K562 (cell line): ENCODE data around the gene NFIC. TPM values are rescaled to one million over a fixed set of nuclear protein-coding genes. Genes with fewer than 3 reads are reported as not detected.
A peak's percentile ranks its signal among the peaks of the same experiment; 100 is the strongest.

Source experiments
- ARNT ChIP-seq, 2 experiments: fragments of 450-650 bp; IDR thresholded peaks; 2 replicates each; pipeline ENCODE4 v1.6.1; 2016; ENCODE audit warnings: mild to moderate bottlenecking in 1 of 2
- ELK3 ChIP-seq: fragments of 450-650 bp; formaldehyde crosslinking; IDR thresholded peaks from 2 replicates; pipeline ENCODE4 v1.4.0; 2020; ENCODE audit warnings: mild to moderate bottlenecking
- FOXA3 ChIP-seq, 2 experiments: fragments of 450-650 bp in 1 of 2; sonication (generic) in 1 of 2; formaldehyde crosslinking; IDR thresholded peaks in 1 of 2; conservative IDR thresholded peaks in 1 of 2; 2 replicates each; pipeline versions ENCODE4 v1.4.0 to v1.8.0; 2020 to 2022; ENCODE audit warnings: mild to moderate bottlenecking in 2 of 2, missing genetic modification reagents in 1 of 2
- HDAC2 ChIP-seq: fragments of 450-650 bp; IDR thresholded peaks from 2 replicates; pipeline ENCODE4 v1.6.1; 2016; ENCODE audit warnings: mild to moderate bottlenecking
- HMG20B ChIP-seq: fragments of 250-450 bp; sonication (Bioruptor Pico); IDR thresholded peaks from 2 replicates; pipeline ENCODE4 v1.5.0; 2021; ENCODE audit warnings: mild to moderate bottlenecking
- KAT7 ChIP-seq: sonication (generic); formaldehyde crosslinking; IDR thresholded peaks from 2 replicates; pipeline ENCODE4 v1.8.0; 2022; ENCODE audit warnings: missing genetic modification reagents, mild to moderate bottlenecking, borderline replicate concordance
- KLF10 ChIP-seq: fragments of 250-450 bp; sonication (Bioruptor Pico); IDR thresholded peaks from 2 replicates; pipeline ENCODE4 v1.6.1; 2021; ENCODE audit warnings: matching md5 sums
- LARP7 ChIP-seq: fragments of 450-650 bp; IDR thresholded peaks from 2 replicates; pipeline ENCODE4 v1.6.1; 2016
- MAFG ChIP-seq: fragments of 450-650 bp; conservative IDR thresholded peaks from 2 replicates; pipeline ENCODE4 v1.6.1; 2016; ENCODE audit warnings: missing genetic modification characterization, missing compliant biosample characterization
- MITF ChIP-seq: IDR thresholded peaks from 2 replicates; pipeline ENCODE4 v1.6.1; 2014; ENCODE audit warnings: antibody characterized with exemption
- NCOR1 ChIP-seq: fragments of 450-650 bp; IDR thresholded peaks from 2 replicates; pipeline ENCODE4 v1.6.1; 2016; ENCODE audit warnings: mild to moderate bottlenecking, moderate library complexity
- NFATC3 ChIP-seq: fragments of 450-650 bp; IDR thresholded peaks from 2 replicates; pipeline ENCODE4 v1.6.1; 2017; ENCODE audit warnings: mild to moderate bottlenecking
- TAF15 ChIP-seq: fragments of 200-400 bp; formaldehyde crosslinking; IDR thresholded peaks from 2 replicates; pipeline ENCODE4 v1.6.1; 2017; ENCODE audit warnings: mild to moderate bottlenecking, low read depth, low read length, moderate library complexity
- ZBED1 ChIP-seq: IDR thresholded peaks from 2 replicates; pipeline ENCODE4 v1.6.1; 2014
- ZBTB8A ChIP-seq: fragments of 450-650 bp; IDR thresholded peaks from 2 replicates; pipeline ENCODE4 v1.6.1; 2018; ENCODE audit warnings: mild to moderate bottlenecking, moderate library complexity; ENCODE audit not compliant: partially characterized antibody
- ZEB2 ChIP-seq: fragments of 450-650 bp; IDR thresholded peaks from 2 replicates; pipeline ENCODE4 v1.6.1; 2016
- ZFP91 ChIP-seq: sonication (generic); formaldehyde crosslinking; IDR thresholded peaks from 2 replicates; pipeline ENCODE4 v1.8.0; 2022; ENCODE audit warnings: mild to moderate bottlenecking, missing genetic modification reagents
- ZKSCAN1 ChIP-seq: fragments of 150-350 bp; IDR thresholded peaks from 2 replicates; pipeline ENCODE4 v1.6.1; 2016; ENCODE audit warnings: low read depth, low read length
- ZNF184 ChIP-seq: sonication (generic); formaldehyde crosslinking; IDR thresholded peaks from 2 replicates; pipeline ENCODE4 v1.5.0; 2020; ENCODE audit warnings: missing genetic modification reagents
- ZNF3 ChIP-seq: fragments of 250-450 bp; sonication (Bioruptor Pico); IDR thresholded peaks from 2 replicates; pipeline ENCODE4 v1.5.0; 2021; ENCODE audit warnings: mild to moderate bottlenecking, moderate library complexity
- ZNF444 ChIP-seq: fragments of 250-450 bp; sonication (Bioruptor Pico); IDR thresholded peaks from 2 replicates; pipeline ENCODE4 v1.4.0; 2020; ENCODE audit warnings: mild to moderate bottlenecking, moderate library complexity
- ZNF561 ChIP-seq: fragments of 450-650 bp; formaldehyde crosslinking; conservative IDR thresholded peaks from 2 replicates; pipeline ENCODE4 v1.4.0; 2020; ENCODE audit warnings: mild to moderate bottlenecking, moderate library complexity
- polyA plus RNA-seq, 8 experiments: library from polyadenylated mRNA; depleted of rRNA in 4 of 8; stranded (reverse) in 5 of 8; unstranded in 3 of 8; fragments of >200 nt; fragmentation: Nextera tagmentation in 2 of 8; fragmentation: Illumina TruSeq in 1 of 8; extraction: Ambion mirVana in 2 of 8; extraction: Trizol in 1 of 8; gene quantifications; 2 replicates each; pipeline versions ENCODE4 v1.2.1 to v1.2.3, GENCODE V29; 2011 to 2014; ENCODE audit warnings: inconsistent platforms in 1 of 8, missing spikeins in 1 of 8
- total RNA-seq, 7 experiments: library from RNA; depleted of rRNA in 6 of 7; stranded (reverse); fragments of >200 nt in 6 of 7; fragmentation: Illumina TruSeq in 2 of 7; extraction: Trizol in 2 of 7; gene quantifications; 2 replicates each; pipeline versions ENCODE4 v1.2.1 to v1.2.3, GENCODE V29; 2011 to 2021; ENCODE audit warnings: low replicate concordance in 1 of 7
- TF ChIP-seq, protein P1 (sequence below): fragments of 200-800 bp; sonication (Bioruptor generic); IDR thresholded peaks from 2 replicates; pipeline ENCODE4 v1.6.1; 2017; ENCODE audit warnings: missing genetic modification characterization, missing compliant biosample characterization
- TF ChIP-seq, protein P2 (sequence below): sonication (generic); formaldehyde crosslinking; IDR thresholded peaks from 2 replicates; pipeline ENCODE4 v1.8.0; 2022; ENCODE audit warnings: mild to moderate bottlenecking, missing genetic modification reagents

The NFIC gene
- total and polyA plus RNA-seq, 9 of the 15 experiments (the other 6 are each of a cell fraction or from before 2014, with no cell fraction given) = 0.71 to 62.1 (median 6.9) TPM

DNA sequence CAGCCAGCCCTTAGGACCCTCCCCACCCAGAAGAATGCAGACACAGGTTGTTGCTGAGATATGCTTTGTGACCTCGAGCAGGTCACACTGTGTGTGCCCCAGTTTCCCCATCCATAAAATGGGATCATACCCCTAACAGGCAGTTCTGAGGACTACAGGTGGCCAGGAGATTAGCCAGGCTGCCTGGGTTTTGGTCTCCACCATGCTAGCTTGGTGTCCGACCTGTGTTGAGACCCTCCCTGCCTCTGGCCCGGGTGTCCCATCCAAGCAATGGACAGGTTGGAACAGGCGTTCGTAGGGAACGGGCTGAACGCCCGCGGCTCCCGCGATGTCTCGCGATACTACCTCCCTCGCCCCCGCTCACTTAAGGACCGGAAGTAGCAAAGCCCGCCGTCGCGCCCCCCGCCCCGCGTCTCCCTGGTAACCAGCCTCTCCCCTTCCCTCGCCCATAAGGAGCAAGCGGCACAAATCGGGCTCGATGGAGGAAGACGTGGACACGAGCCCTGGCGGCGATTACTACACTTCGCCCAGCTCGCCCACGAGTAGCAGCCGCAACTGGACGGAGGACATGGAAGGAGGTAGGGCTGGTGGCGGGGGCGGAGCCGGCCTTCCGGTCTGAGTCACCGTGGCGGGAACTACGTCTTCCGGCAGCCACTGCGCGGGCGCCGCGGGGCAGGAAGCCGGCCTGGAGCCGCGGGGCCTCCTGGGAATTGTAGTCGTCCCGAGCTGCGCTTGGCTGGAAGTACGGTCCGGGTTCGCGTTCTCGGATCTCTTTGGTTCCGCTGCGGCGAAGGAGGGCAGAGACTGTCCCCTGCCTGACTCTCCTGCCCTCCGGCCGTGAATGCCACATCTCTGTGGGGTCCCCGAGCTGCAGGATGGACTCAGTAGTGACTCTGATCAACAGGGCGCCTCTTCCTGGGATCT, 68.5 kb downstream of the NFIC start (continued):
- TF ChIP-seq ZBED1 (no peak), LARP7 (no peak), ARNT (IDR thresholded peaks at IDR 0.05) (no peak), NCOR1 (no peak), KLF10 (CRISPR knock-in tag) (no peak), ZNF3 (CRISPR knock-in tag) (no peak), ZNF444 (no peak), MAFG (tag) (no peak), MITF (no peak), HMG20B (CRISPR knock-in tag) (no peak), ELK3 (no peak), NFATC3 (no peak), FOXA3 (CRISPR knock-in tag; conservative IDR thresholded peaks at IDR 0.05 in 1 of 2, IDR thresholded peaks at IDR 0.05 in 1 of 2) (no peak; a peak in 1 of 4 replicates), ZBTB8A (no peak), ZFP91 (CRISPR knock-in tag) (no peak; the same call in 1 of the 2 replicates), ZNF184 (CRISPR knock-in tag) (no peak), ZNF561 (CRISPR knock-in tag) (no peak), HDAC2 (peak; percentile 98), ZEB2 (peak; percentile 97), KAT7 (CRISPR knock-in tag) (no peak), ZKSCAN1 (0 out of 2 replicates have a peak, but pooled peaks have one; percentile 60), TAF15 (no peak)
- TF ChIP-seq, protein P1, sequence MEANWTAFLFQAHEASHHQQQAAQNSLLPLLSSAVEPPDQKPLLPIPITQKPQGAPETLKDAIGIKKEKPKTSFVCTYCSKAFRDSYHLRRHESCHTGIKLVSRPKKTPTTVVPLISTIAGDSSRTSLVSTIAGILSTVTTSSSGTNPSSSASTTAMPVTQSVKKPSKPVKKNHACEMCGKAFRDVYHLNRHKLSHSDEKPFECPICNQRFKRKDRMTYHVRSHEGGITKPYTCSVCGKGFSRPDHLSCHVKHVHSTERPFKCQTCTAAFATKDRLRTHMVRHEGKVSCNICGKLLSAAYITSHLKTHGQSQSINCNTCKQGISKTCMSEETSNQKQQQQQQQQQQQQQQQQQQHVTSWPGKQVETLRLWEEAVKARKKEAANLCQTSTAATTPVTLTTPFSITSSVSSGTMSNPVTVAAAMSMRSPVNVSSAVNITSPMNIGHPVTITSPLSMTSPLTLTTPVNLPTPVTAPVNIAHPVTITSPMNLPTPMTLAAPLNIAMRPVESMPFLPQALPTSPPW (CRISPR knock-in tag) = peak; percentile 91
- TF ChIP-seq, protein P2, sequence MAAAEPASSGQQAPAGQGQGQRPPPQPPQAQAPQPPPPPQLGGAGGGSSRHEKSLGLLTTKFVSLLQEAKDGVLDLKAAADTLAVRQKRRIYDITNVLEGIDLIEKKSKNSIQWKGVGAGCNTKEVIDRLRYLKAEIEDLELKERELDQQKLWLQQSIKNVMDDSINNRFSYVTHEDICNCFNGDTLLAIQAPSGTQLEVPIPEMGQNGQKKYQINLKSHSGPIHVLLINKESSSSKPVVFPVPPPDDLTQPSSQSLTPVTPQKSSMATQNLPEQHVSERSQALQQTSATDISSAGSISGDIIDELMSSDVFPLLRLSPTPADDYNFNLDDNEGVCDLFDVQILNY (CRISPR knock-in tag) = no peak
